Psoas muscle (tissue), 8 donors: ENCODE data around the gene TMEM74B. TPM values are rescaled to one million over a fixed set of nuclear protein-coding genes. Genes with fewer than 3 reads are reported as not detected.

ENCODE experiments used
- ATAC-seq, 4 donors: fragments of 200-7000 bp; cut with Tn5 transposase; one replicate each; pipeline ENCODE4 v1.9.1; 2020; ENCODE audit warnings: moderate library complexity in 3 of 4, mild to moderate bottlenecking in 2 of 4
- DNase-seq, 2 donors: peaks; one replicate each; pipeline ENCODE4 v3.0.0-alpha.2; 2020
- H3K27ac ChIP-seq: fragments of 200-600 bp; one replicate; pipeline ENCODE4 v1.8.0; 2022
- H3K27me3 ChIP-seq, 3 donors: fragments of 200-600 bp in 1 of 3; one replicate each; pipeline versions ENCODE4 v1.6.1 to v1.8.0; 2013 to 2022; ENCODE audit warnings: low read length in 2 of 3, mild to moderate bottlenecking in 2 of 3, moderate library complexity in 1 of 3; ENCODE audit not compliant: insufficient read depth in 3 of 3
- H3K36me3 ChIP-seq, 2 donors: fragments of 200-600 bp in 1 of 2; one replicate each; pipeline versions ENCODE4 v1.6.1 to v1.8.0; 2013 to 2022; ENCODE audit warnings: low read depth in 1 of 2, mild to moderate bottlenecking in 1 of 2, moderate library complexity in 1 of 2; ENCODE audit not compliant: insufficient read depth in 1 of 2
- H3K4me1 ChIP-seq: fragments of 200-600 bp; one replicate; pipeline ENCODE4 v1.8.0; 2022
- H3K4me3 ChIP-seq: fragments of 200-600 bp; one replicate; pipeline ENCODE4 v1.8.0; 2022; ENCODE audit warnings: mild to moderate bottlenecking
- H3K9me3 ChIP-seq: fragments of 200-600 bp; one replicate; pipeline ENCODE4 v1.8.0; 2022
- WGBS, 3 donors: extraction: QIAGEN DNeasy Blood & Tissue Kit; methylation state at CpG; one replicate each; pipeline versions ENCODE4 v1.1.6 to v1.1.7; 2013; 5-methylcytosine and 5-hydroxymethylcytosine counted together
- intact Hi-C, 2 donors: fragments of 100-400 bp; cut with DNase I; formaldehyde crosslinking; loops; one replicate each; pipeline versions ENCODE4 v1.11.0 to v1.14.2; 2022
- polyA plus RNA-seq, 3 donors: library from polyadenylated mRNA; stranded (reverse); fragments of 200-250 nt; gene quantifications; one replicate each; pipeline ENCODE4 v1.2.3, GENCODE V29; 2013
- total RNA-seq, 4 donors: library from RNA; stranded (reverse); fragmentation: NEBNext Ultra II Directional in 2 of 4; extraction: Animal tissue kit (Norgen Biotek cat#: 25700) in 2 of 4; gene quantifications; one replicate each; pipeline versions ENCODE4 v1.2.1 to v1.2.4, GENCODE V29; 2021 to 2023
- TF ChIP-seq, protein P1 (sequence below): fragments of 200-600 bp; IDR thresholded peaks from one replicate; pipeline ENCODE4 v1.8.0; 2022; ENCODE audit warnings: antibody characterized with exemption
- donor health status: healthy with polysubstance abuse.
- donor health status: DM: no; HTN: no; CAD: no; lungs with moderate emphysema.
- donor health status: Bipolar disorder and iron deficiency.
- donor health status: healthy.
- donor health status: DM: yes; HTN: yes; CAD: no.
- donor health status: DM: no; HTN: no; CAD: no.
- donor health status: DM: no; HTN: no; CAD: no.
- donor health status: DM: yes; HTN: yes; CAD: no.

Gene TMEM74B
- total and polyA plus RNA-seq, 7 donors = 0.22 to 2.1 (median 0.67) TPM

DNA sequence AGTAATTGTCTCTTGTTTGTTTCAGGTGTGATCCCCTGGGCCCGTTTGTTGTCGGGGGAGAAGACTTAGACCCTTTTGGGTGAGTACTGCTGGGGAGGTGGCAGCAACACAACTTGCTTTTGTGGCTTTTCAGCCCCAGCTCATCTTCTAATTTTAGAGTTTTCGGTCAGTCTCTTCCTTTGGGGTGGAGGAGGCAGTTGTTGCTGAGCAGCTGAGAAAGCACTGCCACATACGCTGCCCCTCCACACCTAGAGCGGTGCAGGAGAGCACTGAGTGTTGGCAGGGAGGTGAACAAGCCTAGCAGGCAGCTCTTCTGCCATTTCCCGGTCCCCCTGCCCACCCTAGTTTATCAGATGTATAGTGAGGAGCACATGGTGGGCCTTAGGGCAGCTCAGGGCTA is 21.7 kb downstream of the TMEM74B start:
- DNase-seq (no peak), ATAC-seq (no peak)
- no peak overlapping the region for H3K27ac ChIP-seq
- H3K4me3 ChIP-seq = no peak overlapping the region
- intact Hi-C loops = no loop called here
- WGBS, 3 donors = 93 to 97% (median 94%) methylated on average over 6 of the region's 6 CpGs
- H3K36me3 ChIP-seq = peaks cover 12 to 89% of the 10 kb centered on the region in 2 donors
- no peaks in the 10 kb centered on the region for H3K27me3 ChIP-seq
- no peaks in the 10 kb centered on the region for H3K9me3 ChIP-seq
- no peaks in the 10 kb centered on the region for H3K4me1 ChIP-seq
- TF ChIP-seq, protein P1, sequence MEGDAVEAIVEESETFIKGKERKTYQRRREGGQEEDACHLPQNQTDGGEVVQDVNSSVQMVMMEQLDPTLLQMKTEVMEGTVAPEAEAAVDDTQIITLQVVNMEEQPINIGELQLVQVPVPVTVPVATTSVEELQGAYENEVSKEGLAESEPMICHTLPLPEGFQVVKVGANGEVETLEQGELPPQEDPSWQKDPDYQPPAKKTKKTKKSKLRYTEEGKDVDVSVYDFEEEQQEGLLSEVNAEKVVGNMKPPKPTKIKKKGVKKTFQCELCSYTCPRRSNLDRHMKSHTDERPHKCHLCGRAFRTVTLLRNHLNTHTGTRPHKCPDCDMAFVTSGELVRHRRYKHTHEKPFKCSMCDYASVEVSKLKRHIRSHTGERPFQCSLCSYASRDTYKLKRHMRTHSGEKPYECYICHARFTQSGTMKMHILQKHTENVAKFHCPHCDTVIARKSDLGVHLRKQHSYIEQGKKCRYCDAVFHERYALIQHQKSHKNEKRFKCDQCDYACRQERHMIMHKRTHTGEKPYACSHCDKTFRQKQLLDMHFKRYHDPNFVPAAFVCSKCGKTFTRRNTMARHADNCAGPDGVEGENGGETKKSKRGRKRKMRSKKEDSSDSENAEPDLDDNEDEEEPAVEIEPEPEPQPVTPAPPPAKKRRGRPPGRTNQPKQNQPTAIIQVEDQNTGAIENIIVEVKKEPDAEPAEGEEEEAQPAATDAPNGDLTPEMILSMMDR = no peak

DNA sequence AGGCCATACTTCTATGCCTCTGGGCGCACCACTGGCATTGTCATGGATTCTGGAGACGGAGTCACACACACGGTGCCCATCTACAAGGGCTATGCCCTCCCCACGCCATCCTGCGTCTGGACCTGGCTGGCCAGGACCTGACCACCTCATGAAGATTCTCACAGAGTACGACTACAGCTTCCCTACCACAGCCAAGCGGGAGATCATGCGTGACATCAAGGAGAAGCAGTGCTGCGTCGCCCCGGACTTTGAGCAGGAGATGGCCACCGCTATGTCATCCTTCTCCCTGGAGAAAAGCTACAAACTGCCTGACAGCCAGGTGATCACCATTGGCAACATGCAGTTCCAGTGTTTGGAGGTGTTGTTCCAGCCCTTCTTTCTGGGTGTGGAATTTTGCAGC is 23.8 kb downstream of the TMEM74B start:
- intact Hi-C loops = no loop called here
- H3K9me3 ChIP-seq = no peaks in the 10 kb centered on the region
- H3K4me1 ChIP-seq = no peaks in the 10 kb centered on the region
- TF ChIP-seq, protein P1 = no peak
- no peak overlapping the region for H3K4me3 ChIP-seq
- no peak for DNase-seq
- no peak overlapping the region for H3K27ac ChIP-seq
- no peak for ATAC-seq
- H3K27me3 ChIP-seq = no peaks in the 10 kb centered on the region
- peaks cover 10 to 79% of the 10 kb centered on the region in 2 donors for H3K36me3 ChIP-seq
- WGBS, 3 donors = 97 to 98% (median 98%) methylated on average over 12 of the region's 12 CpGs

DNA sequence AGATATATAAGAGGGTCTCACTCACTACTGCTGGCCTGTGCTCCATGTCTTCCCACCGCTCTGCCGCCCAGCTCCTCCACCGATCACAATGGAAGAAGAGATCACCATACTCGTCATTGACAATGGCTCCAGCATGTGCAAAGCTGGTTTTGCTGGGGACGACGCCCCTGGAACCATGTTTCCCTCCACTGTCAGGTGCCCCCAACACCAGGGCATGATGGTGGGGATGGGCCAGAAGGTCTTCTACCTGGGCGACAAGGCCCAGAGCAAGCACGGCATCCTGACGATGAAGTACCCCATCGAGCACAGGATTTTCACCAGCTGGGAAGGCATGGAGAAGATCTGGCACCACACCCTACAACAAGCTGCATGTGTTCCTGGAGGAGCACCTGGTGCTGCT is 24.3 kb downstream of the TMEM74B start:
- intact Hi-C loops = no loop called here
- Histone ChIP-seq H3K27me3 (no peaks in the 10 kb centered on the region), H3K4me1 (no peaks in the 10 kb centered on the region), H3K9me3 (no peaks in the 10 kb centered on the region), H3K36me3 (peaks cover 5 to 79% of the 10 kb centered on the region in 2 donors), H3K4me3 (no peak overlapping the region), H3K27ac (no peak overlapping the region)
- DNase-seq (no peak), ATAC-seq (no peak)
- WGBS, 3 donors = 94 to 95% (median 94%) methylated on average over 10 of the region's 10 CpGs
- TF ChIP-seq, protein P1 = no peak

DNA sequence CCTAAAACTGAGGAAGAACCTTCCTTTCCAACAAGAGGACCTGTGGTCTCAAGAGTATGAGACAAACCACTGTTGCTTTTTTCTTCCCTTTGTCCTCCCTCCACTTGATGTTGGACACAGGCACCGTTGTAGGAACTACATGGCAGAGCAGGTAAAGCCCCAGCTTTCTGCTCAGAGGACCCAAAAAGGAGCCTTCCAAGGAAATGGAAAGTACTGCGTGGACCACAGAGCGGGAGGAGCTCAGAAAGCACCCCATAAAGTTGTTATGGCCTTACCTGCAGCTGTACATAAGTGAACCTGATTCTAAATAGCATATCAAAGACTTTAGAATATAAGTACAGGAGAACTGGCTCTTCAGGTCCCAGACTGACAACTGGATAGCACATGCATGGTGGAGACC is 29.4 kb downstream of the TMEM74B start:
- no peaks in the 10 kb centered on the region for H3K9me3 ChIP-seq
- ATAC-seq (no peak), DNase-seq (no peak)
- H3K27me3 ChIP-seq = no peaks in the 10 kb centered on the region
- intact Hi-C loops = no loop called here
- H3K27ac ChIP-seq = no peak overlapping the region
- peaks cover 6 to 53% of the 10 kb centered on the region in 2 donors for H3K36me3 ChIP-seq
- H3K4me3 ChIP-seq = no peak overlapping the region
- WGBS, 3 donors = 95 to 99% (median 96%) methylated on average over 3 of the region's 3 CpGs
- H3K4me1 ChIP-seq = peaks cover 4% of the 10 kb centered on the region
- TF ChIP-seq, protein P1 = no peak

DNA sequence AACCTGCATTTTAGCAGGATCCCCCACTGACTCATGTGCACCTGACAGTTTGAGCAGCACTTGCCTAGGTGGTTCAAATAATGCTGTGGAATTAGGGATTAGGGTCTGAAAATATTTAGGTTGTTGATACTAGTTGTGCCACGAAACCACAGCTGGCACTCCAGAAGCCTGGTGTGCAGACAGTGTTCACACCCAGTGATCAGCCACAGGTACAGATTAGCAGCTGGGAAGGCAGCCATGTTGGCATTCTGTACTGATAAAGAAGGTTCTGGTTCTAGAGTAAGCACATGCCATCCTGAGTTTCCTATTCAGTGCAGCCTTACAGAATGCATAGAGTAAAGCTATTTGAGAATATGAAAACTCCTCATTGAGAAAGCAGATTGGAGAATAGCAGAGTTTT is 30.1 kb downstream of the TMEM74B start:
- H3K27me3 ChIP-seq = no peaks in the 10 kb centered on the region
- intact Hi-C loops = no loop called here
- H3K4me1 ChIP-seq = peaks cover 4% of the 10 kb centered on the region
- H3K27ac ChIP-seq = no peak overlapping the region
- no peak for ATAC-seq
- TF ChIP-seq, protein P1 = no peak
- H3K36me3 ChIP-seq = peaks cover 6 to 47% of the 10 kb centered on the region in 2 donors
- no peak for DNase-seq
- no peaks in the 10 kb centered on the region for H3K9me3 ChIP-seq
- H3K4me3 ChIP-seq = no peak overlapping the region
- 58 to 94% (median 93%) methylated on average over 1 of the region's 1 CpG for WGBS, 3 donors
